Thoracic aorta (tissue), 2 donors: ENCODE data around the gene DLGAP4. TPM values are rescaled to one million over a fixed set of nuclear protein-coding genes. Genes with fewer than 3 reads are reported as not detected.

Experiments used
- ATAC-seq: fragments of 150-250 bp; one replicate; pipeline ENCODE4 v1.8.0; 2017; ENCODE audit warnings: low read depth; ENCODE audit not compliant: insufficient number of reproducible peaks, low FRiP score
- DNase-seq: peaks from one replicate; pipeline ENCODE4 v3.0.0-alpha.2; 2020; ENCODE audit warnings: low spot score
- H3K27ac ChIP-seq, 2 donors: fragments of 200-600 bp; sonication (generic); 1 replicate in 1 of 2; 2 replicates in 1 of 2; pipeline ENCODE4 v1.5.1; 2016; ENCODE audit warnings: mild to moderate bottlenecking in 2 of 2, moderate library complexity in 2 of 2
- H3K27me3 ChIP-seq: fragments of 200-600 bp; sonication (generic); replicated peaks from 2 replicates; pipeline ENCODE4 v1.6.0; 2016; ENCODE audit warnings: mild to moderate bottlenecking; ENCODE audit not compliant: insufficient read depth
- H3K36me3 ChIP-seq: fragments of 200-600 bp; sonication (generic); one replicate; pipeline ENCODE4 v1.5.1; 2016
- H3K4me1 ChIP-seq, 2 donors: fragments of 200-600 bp; sonication (generic); 1 replicate in 1 of 2; 2 replicates in 1 of 2; pipeline versions ENCODE4 v1.5.1 to v1.6.0; 2016; ENCODE audit warnings: low read depth in 2 of 2, mild to moderate bottlenecking in 1 of 2; ENCODE audit not compliant: control insufficient read depth in 1 of 2
- H3K4me3 ChIP-seq: fragments of 200-600 bp; sonication (generic); 2 replicates; pipeline ENCODE4 v1.5.1; 2016; ENCODE audit warnings: mild to moderate bottlenecking
- H3K9me3 ChIP-seq: fragments of 200-600 bp; sonication (generic); 2 replicates; pipeline ENCODE4 v1.5.1; 2016
- CTCF ChIP-seq: fragments of 200-600 bp; sonication (generic); IDR thresholded peaks from one replicate; pipeline ENCODE4 v1.5.1; 2019; ENCODE audit warnings: antibody characterized with exemption
- total RNA-seq, 2 donors: library from RNA; depleted of rRNA; stranded (reverse); fragments of >200 nt; gene quantifications; one replicate each; pipeline versions ENCODE4 v1.1.0 to v1.2.3, GENCODE V29; 2016

The DLGAP4 gene
- total RNA-seq, 2 donors from 2014 or later, result 66.2 to 105 TPM

GRCh38 chr20:36299459-36299858, 6.7 kb upstream of the DLGAP4 start:
- Histone ChIP-seq H3K27me3 (no peaks in the 10 kb centered on the region), H3K4me1 (no peaks in the 10 kb centered on the region), H3K9me3 (no peaks in the 10 kb centered on the region), H3K4me3 (no peak overlapping the region), H3K36me3 (no peaks in the 10 kb centered on the region), H3K27ac (no peak overlapping the region)
- DNase-seq, result no peak
- TF ChIP-seq CTCF, result no peak
- no peak for ATAC-seq

GRCh38 chr20:36301359-36302119, 4.6 kb upstream of the DLGAP4 start:
- Histone ChIP-seq H3K9me3 (no peaks in the 10 kb centered on the region), H3K27me3 (peaks cover 9% of the 10 kb centered on the region), H3K27ac (no peak overlapping the region), H3K36me3 (no peaks in the 10 kb centered on the region), H3K4me1 (peaks cover 2 to 4% of the 10 kb centered on the region in 2 donors), H3K4me3 (no peak overlapping the region)
- no peak for TF ChIP-seq CTCF
- no peak for ATAC-seq
- DNase-seq, result no peak

- ATAC-seq, result no peak
- Histone ChIP-seq H3K9me3 (no peaks in the 10 kb centered on the region), H3K27ac (no peak overlapping the region), H3K4me1 (peaks cover 8 to 9% of the 10 kb centered on the region in 2 donors), H3K36me3 (no peaks in the 10 kb centered on the region), H3K4me3 (no peak overlapping the region), H3K27me3 (peaks cover 25% of the 10 kb centered on the region)
- no peak for DNase-seq
- no peak for TF ChIP-seq CTCF
These were observed 3.0 kb upstream of the DLGAP4 start for GRCh38 chr20:36303020-36303595.

GRCh38 chr20:36303831-36304230, 2.3 kb upstream of the DLGAP4 start:
- Histone ChIP-seq H3K4me3 (no peak overlapping the region), H3K4me1 (peaks cover 8 to 9% of the 10 kb centered on the region in 2 donors), H3K36me3 (no peaks in the 10 kb centered on the region), H3K27me3 (peaks cover 26% of the 10 kb centered on the region), H3K9me3 (no peaks in the 10 kb centered on the region), H3K27ac (no peak overlapping the region)
- no peak for TF ChIP-seq CTCF
- DNase-seq (no peak), ATAC-seq (no peak)

GRCh38 chr20:36304786-36305495, 1.2 kb upstream of the DLGAP4 start:
- Histone ChIP-seq H3K4me1 (peaks cover 8 to 9% of the 10 kb centered on the region in 2 donors), H3K27ac (no peak overlapping the region), H3K36me3 (no peaks in the 10 kb centered on the region), H3K27me3 (peaks cover 26% of the 10 kb centered on the region), H3K9me3 (no peaks in the 10 kb centered on the region), H3K4me3 (no peak overlapping the region)
- TF ChIP-seq CTCF, result no peak
- DNase-seq (no peak), ATAC-seq (no peak)
